ENCODE measurements around the gene NCKAP1. TPM values are rescaled to one million over a fixed set of nuclear protein-coding genes. Genes with fewer than 3 reads are reported as not detected.

NCKAP1 gene
- total and polyA plus RNA-seq, 2 donors (not counting 3 experiments of a cell fraction or from before 2014, with no cell fraction given), result 49.4 to 130 TPM

GRCh38 chr2:182951948-182952663 lies 86.2 kb downstream of the NCKAP1 start:
- POLR2A ChIA-PET, result no interaction called here
- Histone ChIP-seq H3K4me3 (replicated peaks in 1 of 3; ENCODE audit: insufficient read depth in 1 of 3, low read depth in 1 of 3, low read length in 3 of 3) (no peak overlapping the region), H3K9me1 (replicated peaks; ENCODE audit: control insufficient read depth, extremely low read depth, insufficient read depth, low read length) (no peaks in the 10 kb centered on the region), H3K27me3 (ENCODE audit: control insufficient read depth in 2 of 2, insufficient read depth in 2 of 2, low read length in 2 of 2) (no peaks in the 10 kb centered on the region), H4K20me1 (replicated peaks; ENCODE audit: control insufficient read depth, extremely low read depth, insufficient read depth, low read length) (no peaks in the 10 kb centered on the region), H3K4me1 (ENCODE audit: control insufficient read depth, extremely low read depth, insufficient read depth, low read length) (peaks cover 11% of the 10 kb centered on the region), H3K9me3 (replicated peaks; ENCODE audit: control insufficient read depth, insufficient read depth, low read length) (no peaks in the 10 kb centered on the region), H3K36me3 (ENCODE audit: control insufficient read depth in 2 of 2, extremely low read depth in 1 of 2, insufficient read depth in 2 of 2, low read length in 2 of 2) (peaks cover 0 to 8% of the 10 kb centered on the region in 2 experiments), H3K79me2 (ENCODE audit: control insufficient read depth, insufficient read depth, low read length) (peaks cover 6% of the 10 kb centered on the region), H3K27ac (ENCODE audit: insufficient read depth, low read depth, low read length) (no peak overlapping the region), H2AFZ (ENCODE audit: low read depth, low read length) (no peak overlapping the region), H3K4me2 (ENCODE audit: insufficient read depth, low read length) (no peak overlapping the region), H3K9ac (replicated peaks; ENCODE audit: extremely low read depth, insufficient read depth, low read length) (no peak overlapping the region)
- no TSS peak for BruUV-seq (replicated peaks)
- TF ChIP-seq POLR2A (IDR thresholded peaks at IDR 0.05; ENCODE audit: low read depth, low read length) (no peak), FOS (IDR thresholded peaks at IDR 0.05; ENCODE audit: borderline replicate concordance, insufficient read depth, low read length) (no peak), MAX (IDR thresholded peaks at IDR 0.05; ENCODE audit: insufficient read depth, insufficient read length) (no peak), EZH2 (IDR thresholded peaks at IDR 0.05; ENCODE audit: borderline replicate concordance, low read depth, low read length, severe bottlenecking) (no peak), POLR2AphosphoS5 (IDR thresholded peaks at IDR 0.05; ENCODE audit: insufficient read depth, low read depth, low read length) (no peak), MYC (IDR thresholded peaks at IDR 0.05; ENCODE audit: low read depth, low read length) (no peak), GATA2 (IDR thresholded peaks at IDR 0.05; ENCODE audit: insufficient read depth, insufficient read length, low read depth, low read length) (no peak), JUN (IDR thresholded peaks at IDR 0.05; ENCODE audit: borderline replicate concordance, insufficient read depth, insufficient read length, low read depth) (no peak), CTCF (IDR thresholded peaks at IDR 0.05; ENCODE audit: extremely low read depth in 1 of 2, insufficient read depth in 1 of 2, low read depth in 1 of 2, low read length in 2 of 2) (no peak)
- dilution Hi-C loops (cut with MboI; ENCODE audit: extremely low pct_ligation_motif_present, low sequenced_read_pairs) (no loop called here), intact Hi-C loops (cut with micrococcal nuclease) (no loop called here)
- DNase-seq (ENCODE audit: low read depth, low spot score) (no peak), FAIRE-seq (no peak)
- CTCF ChIA-PET, result interaction anchor here (1.0 to 4.2 kb wide), 3 partner anchors 20 to 185 kb away, joined by 3 to 15 read pairs (median 3); no protein-coding TSS in a partner anchor

All from endothelial cell of umbilical vein (primary cell).